SK-N-MC (cell line): ENCODE results near the gene LCE6A.

ENCODE experiments used
- EZH2 ChIP-seq: fragments of 200-600 bp; sonication (generic); IDR thresholded peaks from one replicate; pipeline ENCODE4 v1.6.1; 2017; ENCODE audit warnings: antibody characterized with exemption
- FOXP2 ChIP-seq: optimal IDR thresholded peaks from 2 replicates; pipeline ENCODE3; 2011; ENCODE audit warnings: mild to moderate bottlenecking, moderate library complexity; ENCODE audit not compliant: insufficient read depth; ENCODE audit errors: extremely low read length, control extremely low read depth
- POLR2AphosphoS5 ChIP-seq: IDR thresholded peaks from 2 replicates; pipeline ENCODE4 v1.6.1; 2012; ENCODE audit warnings: mild to moderate bottlenecking, low read depth, low read length, borderline replicate concordance

GRCh38 chr1:152878042-152878441 is 35.4 kb downstream of the LCE6A start, which contains the start of gene SMCP:
- no peak for TF ChIP-seq POLR2AphosphoS5
- no peak for TF ChIP-seq EZH2
- TF ChIP-seq FOXP2, result no peak
